ENCODE results near the gene GRK7. TPM values are rescaled to one million over a fixed set of nuclear protein-coding genes. Genes with fewer than 3 reads are reported as not detected.

Gene GRK7
- total RNA-seq, 1 experiment from 2014 or later: not detected

GRCh38 chr3:141804447-141804777, 41.2 kb downstream of the GRK7 start:
- Histone ChIP-seq H4K5ac (ENCODE audit: insufficient read length, low read depth, low read length) (peak overlapping the region; percentile 8), H2BK5ac (ENCODE audit: insufficient read length, low read length) (no peak overlapping the region), H2BK120ac (ENCODE audit: low read depth, low read length, poor library complexity, severe bottlenecking) (no peak overlapping the region), H2BK20ac (ENCODE audit: low read depth, low read length, poor library complexity, severe bottlenecking) (no peak overlapping the region), H3K79me1 (ENCODE audit: insufficient read depth, low read depth, low read length, poor library complexity, severe bottlenecking) (no peaks in the 10 kb centered on the region), H3K9ac (ENCODE audit: extremely low read depth, insufficient read length, low read length) (no peak overlapping the region), H3K56ac (ENCODE audit: insufficient read length, low read depth, low read length) (peak overlapping the region; percentile 9), H2AFZ (ENCODE audit: low read length) (no peak overlapping the region), H2AK5ac (ENCODE audit: insufficient read length, low read length) (no peak overlapping the region), H2BK15ac (ENCODE audit: low read depth, low read length) (no peak overlapping the region), H3K18ac (ENCODE audit: insufficient read length, low read depth, low read length) (no peak overlapping the region), H4K20me1 (ENCODE audit: control insufficient read depth, insufficient read depth, insufficient read length) (no peaks in the 10 kb centered on the region), H3K27ac (ENCODE audit: insufficient read length, low read depth, low read length) (no peak overlapping the region), H2BK12ac (ENCODE audit: insufficient read length, low read depth, low read length) (no peak overlapping the region), H3K79me2 (ENCODE audit: insufficient read depth, low read length) (no peaks in the 10 kb centered on the region), H3K23me2 (ENCODE audit: insufficient read length, low read depth, low read length, poor library complexity, severe bottlenecking) (no peaks in the 10 kb centered on the region), H4K8ac (replicated peaks; ENCODE audit: insufficient read length, low read depth, low read length) (peak overlapping the region; percentile 3), H4K91ac (ENCODE audit: insufficient read length, low read depth, low read length) (no peak overlapping the region), H3K27me3 (ENCODE audit: insufficient read depth, low read length) (no peaks in the 10 kb centered on the region), H3T11ph (ENCODE audit: low read length) (no peak overlapping the region), H3K4me1 (ENCODE audit: insufficient read depth, low read length) (no peaks in the 10 kb centered on the region), H3K4me2 (ENCODE audit: insufficient read depth, insufficient read length, low read length) (no peak overlapping the region), H3K14ac (ENCODE audit: insufficient read depth, low read length) (no peak overlapping the region), H3K9me3 (ENCODE audit: control insufficient read depth, low read depth, low read length) (no peaks in the 10 kb centered on the region), H3K23ac (ENCODE audit: insufficient read length, low read depth, low read length) (peak overlapping the region; percentile 25), H3K4ac (ENCODE audit: low read depth, low read length) (no peak overlapping the region)
- Mint-ChIP-seq H3K36me3 (ENCODE audit: insufficient read depth in 1 of 3, low read depth in 3 of 3) (peaks cover 0 to 5% (median 2%) of the 10 kb centered on the region in 3 experiments; a peak in 1 of 7 replicates), H3K4me1 (peaks cover 0 to 3% of the 10 kb centered on the region in 2 experiments; a peak in 1 of 4 replicates), H3K9me3 (peaks cover 2 to 6% of the 10 kb centered on the region in 2 experiments; a peak in 4 of 5 replicates), H3K27me3 (ENCODE audit: low read depth) (no peaks in the 10 kb centered on the region; the same call in 1 of the 2 replicates), H3K27ac (no peak overlapping the region), H3K4me3 (no peak overlapping the region)
- no peak for TF ChIP-seq CTCF (conservative IDR thresholded peaks at IDR 0.05)
- DNase-seq: no peak
- 100% methylated on average over 2 of the region's 2 CpGs for WGBS (ENCODE audit: extremely low coverage, insufficient read length, low lambda C conversion rate)
